ENCODE measurements around the gene FBXO41.

The FBXO41 gene

GRCh38 chr2:73253400-73253799 is 30.9 kb downstream of the FBXO41 start:
- ATAC-seq (ENCODE audit: low read depth) (no peak), DNase-seq (ENCODE audit: low spot score in 2 of 2) (no peak)
- no peaks in the 10 kb centered on the region for H3K9me3 Mint-ChIP-seq
- H3K27ac Mint-ChIP-seq = no peak overlapping the region
- H3K4me1 Mint-ChIP-seq = no peaks in the 10 kb centered on the region
- no peaks in the 10 kb centered on the region for H3K27me3 Mint-ChIP-seq
- H3K36me3 Mint-ChIP-seq = peaks cover 28% of the 10 kb centered on the region
- no peak overlapping the region for H3K4me3 Mint-ChIP-seq

- Mint-ChIP-seq H3K36me3 (peaks cover 28% of the 10 kb centered on the region), H3K27me3 (no peaks in the 10 kb centered on the region), H3K4me1 (no peaks in the 10 kb centered on the region), H3K4me3 (no peak overlapping the region), H3K27ac (no peak overlapping the region), H3K9me3 (no peaks in the 10 kb centered on the region)
- ATAC-seq (ENCODE audit: low read depth) (no peak), DNase-seq (ENCODE audit: low spot score in 2 of 2) (no peak)
Measured at GRCh38 chr2:73252238-73253027, 31.8 kb downstream of the FBXO41 start.

GRCh38 chr2:73250872-73251846 is 33.1 kb downstream of the FBXO41 start:
- no peaks in the 10 kb centered on the region for H3K27me3 Mint-ChIP-seq
- DNase-seq (ENCODE audit: low spot score in 2 of 2) (no peak), ATAC-seq (ENCODE audit: low read depth) (no peak)
- peaks cover 38% of the 10 kb centered on the region for H3K36me3 Mint-ChIP-seq
- no peak overlapping the region for H3K4me3 Mint-ChIP-seq
- H3K9me3 Mint-ChIP-seq = no peaks in the 10 kb centered on the region
- no peak overlapping the region for H3K27ac Mint-ChIP-seq
- H3K4me1 Mint-ChIP-seq = peaks cover 2% of the 10 kb centered on the region

GRCh38 chr2:73249636-73250035 is 34.6 kb downstream of the FBXO41 start:
- Mint-ChIP-seq H3K36me3 (peaks cover 44% of the 10 kb centered on the region), H3K27ac (no peak overlapping the region), H3K4me1 (peaks cover 4% of the 10 kb centered on the region), H3K4me3 (no peak overlapping the region), H3K27me3 (no peaks in the 10 kb centered on the region), H3K9me3 (no peaks in the 10 kb centered on the region)
- ATAC-seq (ENCODE audit: low read depth) (no peak), DNase-seq (ENCODE audit: low spot score in 2 of 2) (no peak)

- no peak for ATAC-seq (ENCODE audit: low read depth)
- no peaks in the 10 kb centered on the region for H3K27me3 Mint-ChIP-seq
- H3K4me1 Mint-ChIP-seq = peaks cover 4% of the 10 kb centered on the region
- H3K36me3 Mint-ChIP-seq = peaks cover 38% of the 10 kb centered on the region
- no peak for DNase-seq (ENCODE audit: low spot score in 2 of 2)
- no peaks in the 10 kb centered on the region for H3K9me3 Mint-ChIP-seq
- no peak overlapping the region for H3K4me3 Mint-ChIP-seq
- H3K27ac Mint-ChIP-seq = peak overlapping the region; percentile 4
Measured at GRCh38 chr2:73246850-73247249, 37.4 kb downstream of the FBXO41 start.

- Mint-ChIP-seq H3K4me3 (no peak overlapping the region), H3K36me3 (peaks cover 23% of the 10 kb centered on the region), H3K27me3 (no peaks in the 10 kb centered on the region), H3K4me1 (peaks cover 4% of the 10 kb centered on the region), H3K9me3 (no peaks in the 10 kb centered on the region), H3K27ac (no peak overlapping the region)
- ATAC-seq (ENCODE audit: low read depth) = no peak
- DNase-seq (ENCODE audit: low spot score in 2 of 2) = no peak
Measured at GRCh38 chr2:73244580-73244979, 39.7 kb downstream of the FBXO41 start.

- ATAC-seq (ENCODE audit: low read depth) = no peak
- Mint-ChIP-seq H3K27me3 (no peaks in the 10 kb centered on the region), H3K9me3 (no peaks in the 10 kb centered on the region), H3K4me1 (peaks cover 4% of the 10 kb centered on the region), H3K27ac (no peak overlapping the region), H3K4me3 (no peak overlapping the region), H3K36me3 (peaks cover 22% of the 10 kb centered on the region)
- no peak for DNase-seq (ENCODE audit: low spot score in 2 of 2)
Measured at GRCh38 chr2:73243884-73244570, 40.3 kb downstream of the FBXO41 start.

GRCh38 chr2:73239776-73240175 is 44.5 kb downstream of the FBXO41 start:
- DNase-seq (ENCODE audit: low spot score in 2 of 2) = no peak
- Mint-ChIP-seq H3K36me3 (peaks cover 4% of the 10 kb centered on the region), H3K27me3 (no peaks in the 10 kb centered on the region), H3K4me1 (peaks cover 20% of the 10 kb centered on the region), H3K4me3 (no peak overlapping the region), H3K9me3 (no peaks in the 10 kb centered on the region), H3K27ac (no peak overlapping the region)
- ATAC-seq (ENCODE audit: low read depth) = no peak

- Mint-ChIP-seq H3K4me3 (no peak overlapping the region), H3K36me3 (peaks cover 4% of the 10 kb centered on the region), H3K4me1 (peaks cover 21% of the 10 kb centered on the region), H3K27ac (no peak overlapping the region), H3K27me3 (no peaks in the 10 kb centered on the region), H3K9me3 (no peaks in the 10 kb centered on the region)
- DNase-seq (ENCODE audit: low spot score in 2 of 2) (no peak), ATAC-seq (ENCODE audit: low read depth) (no peak)
Measured at GRCh38 chr2:73238976-73239375, 45.3 kb downstream of the FBXO41 start.

GRCh38 chr2:73238149-73238548 is 46.1 kb downstream of the FBXO41 start:
- ATAC-seq (ENCODE audit: low read depth) = no peak
- H3K4me3 Mint-ChIP-seq = no peak overlapping the region
- peaks cover 4% of the 10 kb centered on the region for H3K36me3 Mint-ChIP-seq
- no peaks in the 10 kb centered on the region for H3K9me3 Mint-ChIP-seq
- no peak for DNase-seq (ENCODE audit: low spot score in 2 of 2)
- peaks cover 21% of the 10 kb centered on the region for H3K4me1 Mint-ChIP-seq
- H3K27ac Mint-ChIP-seq = no peak overlapping the region
- H3K27me3 Mint-ChIP-seq = no peaks in the 10 kb centered on the region

- ATAC-seq (ENCODE audit: low read depth) = no peak
Measured at GRCh38 chr2:73237168-73237567, 47.1 kb downstream of the FBXO41 start.

GRCh38 chr2:73235315-73236028 is 48.8 kb downstream of the FBXO41 start:
- ATAC-seq (ENCODE audit: low read depth) (no peak), DNase-seq (ENCODE audit: low spot score in 2 of 2) (no peak)
- Mint-ChIP-seq H3K27me3 (no peaks in the 10 kb centered on the region), H3K4me3 (peak overlapping the region; percentile 94), H3K4me1 (peaks cover 26% of the 10 kb centered on the region), H3K9me3 (no peaks in the 10 kb centered on the region), H3K36me3 (peaks cover 4% of the 10 kb centered on the region), H3K27ac (peak overlapping the region; percentile 96)

More at GRCh38 chr2:73237168-73237567, 47.1 kb downstream of the FBXO41 start:
- no peak for DNase-seq (ENCODE audit: low spot score in 2 of 2)
- Mint-ChIP-seq H3K9me3 (no peaks in the 10 kb centered on the region), H3K4me1 (peaks cover 26% of the 10 kb centered on the region), H3K27ac (peak overlapping the region; percentile 1), H3K36me3 (peaks cover 4% of the 10 kb centered on the region), H3K27me3 (no peaks in the 10 kb centered on the region), H3K4me3 (no peak overlapping the region)

Data from memory B cell (primary cell).